Tibial artery (tissue), 4 donors: ENCODE measurements around the gene TRIM44.

ENCODE experiments used
- DNase-seq, 2 donors: peaks; one replicate each; pipeline ENCODE4 v3.0.0-alpha.2; 2019
- H3K27ac ChIP-seq, 2 donors: fragments of 200-600 bp; sonication (generic) in 1 of 2; 1 replicate in 1 of 2; 2 replicates in 1 of 2; pipeline ENCODE4 v1.5.1; 2018 to 2019; ENCODE audit warnings: mild to moderate bottlenecking in 1 of 2
- H3K27me3 ChIP-seq, 2 donors: fragments of 200-600 bp; sonication (generic) in 1 of 2; one replicate each; pipeline versions ENCODE4 v1.5.1 to v1.6.0; 2016 to 2019
- H3K36me3 ChIP-seq, 3 donors: fragments of 200-600 bp; sonication (generic) in 2 of 3; one replicate each; pipeline ENCODE4 v1.5.1; 2016 to 2019; ENCODE audit warnings: mild to moderate bottlenecking in 2 of 3
- H3K4me1 ChIP-seq, 4 donors: fragments of 200-600 bp; sonication (generic) in 2 of 4; 1 replicate in 3 of 4; 2 replicates in 1 of 4; pipeline ENCODE4 v1.5.1; 2016 to 2019
- H3K4me3 ChIP-seq, 2 donors: fragments of 200-600 bp; sonication (generic) in 1 of 2; 1 replicate in 1 of 2; 2 replicates in 1 of 2; pipeline ENCODE4 v1.5.1; 2018 to 2019; ENCODE audit warnings: mild to moderate bottlenecking in 2 of 2
- H3K9me3 ChIP-seq, 3 donors: fragments of 200-600 bp; sonication (generic) in 1 of 3; one replicate each; pipeline ENCODE4 v1.5.1; 2016 to 2019
- CTCF ChIP-seq, 2 experiments: fragments of 200-600 bp in 1 of 2; fragments of 450-650 bp in 1 of 2; IDR thresholded peaks; one replicate each; pipeline ENCODE4 v1.5.1; 2017 to 2019; ENCODE audit warnings: antibody characterized with exemption in 2 of 2, mild to moderate bottlenecking in 1 of 2, moderate library complexity in 1 of 2
- intact Hi-C: fragments of 100-400 bp; cut with DNase I; formaldehyde crosslinking; loops from one replicate; pipeline ENCODE4 v1.15.0; 2023; ENCODE audit warnings: low total_unique reads

TRIM44 gene

GRCh38 chr11:35662649-35663407 lies at the start of gene TRIM44:
TRIM44 (plus strand) TSS chr11:35662775; CDS start chr11:35663112, 337 bp downstream.
- H3K4me3 ChIP-seq = peak within 1 kb of the TSS; percentile 81 to 97
- DNase-seq = peak; percentile 76 to 92
- H3K9me3 ChIP-seq = peaks cover 0 to 5% (median 0%) of the 10 kb centered on the region in 3 donors
- no peak for TF ChIP-seq CTCF (IDR thresholded peaks at IDR 0.05)
- H3K36me3 ChIP-seq = no peaks in the 10 kb centered on the region
- no peaks in the 10 kb centered on the region for H3K27me3 ChIP-seq
- intact Hi-C loops = loop anchor here (5.0 kb wide), 1 partner anchor 46 kb away; the partner anchor contains the start of gene FJX1
- peak within 1 kb of the TSS; percentile 92 to 95 for H3K27ac ChIP-seq
- peaks cover 0 to 24% (median 13%) of the 10 kb centered on the region in 4 donors for H3K4me1 ChIP-seq

- Histone ChIP-seq H3K27me3 (peaks cover 0 to 17% of the 10 kb centered on the region in 2 donors), H3K36me3 (no peaks in the 10 kb centered on the region), H3K27ac (no peak overlapping the region), H3K4me3 (no peak overlapping the region), H3K4me1 (peaks cover 0 to 28% (median 19%) of the 10 kb centered on the region in 4 donors), H3K9me3 (no peaks in the 10 kb centered on the region)
- DNase-seq = no peak
- no peak for TF ChIP-seq CTCF (IDR thresholded peaks at IDR 0.05)
- intact Hi-C loops = loop anchor here (5.0 to 10.0 kb wide), 5 partner anchors 47 to 870 kb away; partner anchors contain the start of gene TRIM44
Observed at GRCh38 chr11:35614939-35615569, 47.5 kb upstream of the TRIM44 start.

GRCh38 chr11:35615921-35616900 lies 46.4 kb upstream of the TRIM44 start:
- DNase-seq = no peak
- intact Hi-C loops = loop anchor here (5.0 to 10.0 kb wide), 5 partner anchors 46 to 869 kb away; partner anchors contain the start of gene TRIM44
- Histone ChIP-seq H3K27me3 (peaks cover 0 to 22% of the 10 kb centered on the region in 2 donors), H3K27ac (no peak overlapping the region), H3K4me3 (no peak overlapping the region), H3K9me3 (no peaks in the 10 kb centered on the region), H3K36me3 (no peaks in the 10 kb centered on the region), H3K4me1 (peaks cover 0 to 31% (median 23%) of the 10 kb centered on the region in 4 donors)
- peak; percentile 68 to 71 for TF ChIP-seq CTCF (IDR thresholded peaks at IDR 0.05)

- intact Hi-C loops = loop anchor here (5.0 to 10.0 kb wide), 5 partner anchors 45 to 868 kb away; partner anchors contain the start of gene TRIM44
- Histone ChIP-seq H3K36me3 (no peaks in the 10 kb centered on the region), H3K27ac (no peak overlapping the region), H3K4me3 (peak overlapping the region in 1 of 2 donors; percentile 70), H3K27me3 (peaks cover 0 to 27% of the 10 kb centered on the region in 2 donors), H3K9me3 (no peaks in the 10 kb centered on the region), H3K4me1 (peaks cover 0 to 33% (median 24%) of the 10 kb centered on the region in 4 donors)
- DNase-seq = no peak
- TF ChIP-seq CTCF (IDR thresholded peaks at IDR 0.05) = no peak
Observed at GRCh38 chr11:35617316-35617686, 45.3 kb upstream of the TRIM44 start.
